Kidney capillary endothelial cell (primary cell): ENCODE measurements around the gene C22orf23.
A peak's percentile ranks its signal among the peaks of the same experiment; 100 is the strongest.
"Not testable (repeated sequence)": the region's sequence is repeated elsewhere in the genome, so short reads cannot be mapped to it uniquely, and the experiment has no call there.

ENCODE experiments used
- DNase-seq: peaks from one replicate; pipeline ENCODE4 v3.0.0-alpha.2; 2018; ENCODE audit warnings: low spot score

C22orf23 gene

DNA sequence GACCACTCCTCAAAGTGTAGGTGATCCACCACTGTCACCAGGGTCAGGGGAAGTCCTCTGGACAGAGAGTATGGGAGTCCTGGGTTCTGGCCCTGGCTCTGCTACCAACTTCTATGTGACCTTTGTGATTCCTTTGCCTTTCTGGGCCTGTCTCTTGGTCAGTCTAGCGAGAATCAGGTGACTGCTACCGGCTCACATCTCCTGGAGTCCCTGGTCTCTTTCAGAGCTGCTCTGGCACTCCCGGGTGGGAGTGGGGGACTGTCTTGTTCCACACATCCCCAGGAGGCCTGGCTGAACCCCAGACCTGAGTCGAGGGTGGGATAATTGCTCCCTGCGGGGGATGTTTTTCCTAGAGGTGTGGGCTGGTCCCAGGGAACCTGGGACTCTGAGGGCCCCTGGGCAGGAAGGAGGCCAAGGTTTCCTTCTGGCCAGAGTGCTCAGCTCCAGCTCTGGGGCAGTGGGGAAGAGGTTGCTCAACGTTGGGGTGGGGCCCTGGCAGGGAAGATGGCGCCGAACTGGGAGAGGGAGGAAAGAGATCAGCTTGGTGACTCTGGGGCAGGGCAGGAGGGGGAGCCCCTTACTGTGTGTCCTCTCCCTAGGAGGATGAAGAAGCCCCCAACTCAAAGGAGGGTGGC, 28.9 kb upstream of the C22orf23 start:
- DNase-seq, result no peak

GRCh38 chr22:37981282-37982011, 28.0 kb upstream of the C22orf23 start:
- no peak for DNase-seq

- no peak for DNase-seq
These were observed 26.4 kb upstream of the C22orf23 start for GRCh38 chr22:37979782-37980181.

DNA sequence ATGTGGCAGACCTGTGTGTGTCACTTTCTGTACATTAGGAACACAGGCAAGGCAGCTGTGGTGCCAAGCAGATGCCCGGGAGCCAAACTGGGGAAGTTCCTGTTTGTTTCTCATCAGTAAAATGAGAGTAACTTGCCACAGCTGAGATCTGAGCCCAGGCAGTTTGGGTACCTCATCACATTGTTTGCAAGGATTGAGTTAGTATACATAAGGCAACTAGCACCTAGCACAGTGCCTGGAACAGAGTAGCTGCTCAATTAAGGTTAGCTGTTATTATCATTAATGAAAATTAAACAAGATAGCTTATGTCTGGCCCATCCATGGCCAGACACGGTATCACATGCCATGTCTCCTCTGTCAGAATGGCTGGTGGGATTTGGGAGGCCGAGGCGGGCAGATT, 23.1 kb upstream of the C22orf23 start:
- DNase-seq, result no peak

DNA sequence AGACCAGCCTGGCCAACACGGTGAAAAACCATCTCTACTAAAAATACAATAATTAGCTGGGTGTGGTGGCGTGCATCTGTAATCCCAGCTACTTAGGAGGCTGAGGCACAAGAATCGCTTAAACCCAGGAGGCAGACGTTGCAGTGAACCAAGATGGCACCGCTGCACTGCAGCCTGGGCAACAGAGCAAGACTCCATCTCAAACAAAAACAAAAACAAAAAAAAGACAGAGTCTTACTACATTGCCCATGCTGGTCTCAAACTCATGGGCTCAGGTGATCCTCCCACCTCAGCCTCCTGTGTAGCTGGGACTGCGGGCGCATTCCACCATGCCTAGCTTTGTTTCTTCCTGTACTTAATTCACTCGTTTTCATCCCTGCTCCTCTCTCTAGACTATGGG, 22.6 kb upstream of the C22orf23 start:
- DNase-seq, result not testable (repeated sequence)

- no peak for DNase-seq
These were observed 21.8 kb upstream of the C22orf23 start for GRCh38 chr22:37975153-37975552.

- no peak for DNase-seq
These were observed 20.1 kb upstream of the C22orf23 start for GRCh38 chr22:37973271-37974170.

DNA sequence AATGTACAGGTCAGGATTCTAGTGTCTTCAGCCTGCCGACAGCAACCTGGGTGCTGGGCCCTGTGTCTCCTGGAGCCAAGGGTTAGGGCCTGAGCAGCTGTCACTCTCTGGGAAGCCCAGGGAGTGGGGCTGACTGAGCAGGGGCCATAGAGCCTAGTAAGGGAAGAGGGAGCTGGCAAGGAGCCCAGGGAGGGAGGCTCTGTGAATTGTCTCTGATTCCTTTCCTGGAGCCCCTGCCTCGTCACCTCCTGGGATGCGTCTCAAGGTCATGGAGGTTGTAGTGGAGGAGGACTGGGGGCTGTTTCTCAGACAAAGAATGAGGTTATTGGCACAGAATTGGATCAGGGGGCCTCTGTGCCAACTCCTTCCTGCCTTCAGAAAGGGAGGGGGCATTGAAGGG, 19.1 kb upstream of the C22orf23 start:
- DNase-seq, result peak; percentile 42

- DNase-seq, result no peak
These were observed 18.4 kb upstream of the C22orf23 start for GRCh38 chr22:37971475-37972434.

GRCh38 chr22:37970864-37971263, 17.5 kb upstream of the C22orf23 start:
- no peak for DNase-seq

DNA sequence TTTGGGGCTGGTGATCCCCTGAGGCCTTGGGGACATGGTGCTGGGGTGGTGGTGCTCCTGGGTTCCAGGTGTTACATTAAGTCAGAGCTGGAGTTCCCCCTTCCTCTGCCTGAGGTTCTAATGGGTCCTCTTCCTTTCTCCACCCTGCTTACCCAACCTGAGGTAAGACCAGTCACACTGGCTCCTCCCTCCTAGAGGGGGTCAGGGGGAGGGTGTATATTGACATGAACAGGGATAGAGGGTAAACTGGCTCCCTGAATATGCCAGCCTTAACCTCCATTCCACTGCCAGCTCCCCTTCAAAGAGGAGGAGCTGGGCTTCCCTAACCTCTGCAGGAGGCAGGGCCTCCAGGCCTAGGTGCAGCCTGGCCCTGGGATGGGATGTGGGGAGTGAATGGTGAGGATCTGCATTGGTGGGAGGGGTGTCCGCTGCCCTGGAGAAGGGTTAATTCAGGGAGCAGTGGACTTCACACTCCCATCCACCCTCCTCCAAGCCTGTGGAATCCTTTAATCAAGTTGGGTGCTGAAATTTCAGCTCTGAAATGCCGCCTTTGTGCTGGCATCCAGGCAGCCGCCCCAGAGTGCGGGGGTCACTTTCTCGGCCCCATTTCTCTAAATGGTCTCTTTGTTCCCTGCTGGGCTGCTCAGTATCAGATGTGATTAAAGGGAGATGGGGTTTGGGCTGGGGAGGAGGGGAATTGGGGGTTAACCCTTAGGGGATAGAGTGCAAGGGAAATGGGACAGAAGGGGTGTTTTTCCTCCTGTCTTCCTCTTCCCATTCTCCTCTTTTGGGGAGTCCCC, 15.3 kb upstream of the C22orf23 start:
- no peak for DNase-seq

GRCh38 chr22:37967637-37968451, 14.4 kb upstream of the C22orf23 start:
- no peak for DNase-seq

GRCh38 chr22:37967147-37967546, 13.7 kb upstream of the C22orf23 start:
- no peak for DNase-seq

- DNase-seq, result no peak
These were observed 12.7 kb upstream of the C22orf23 start for GRCh38 chr22:37965940-37966664.

GRCh38 chr22:37961062-37961461, 7.7 kb upstream of the C22orf23 start:
- DNase-seq, result no peak

DNA sequence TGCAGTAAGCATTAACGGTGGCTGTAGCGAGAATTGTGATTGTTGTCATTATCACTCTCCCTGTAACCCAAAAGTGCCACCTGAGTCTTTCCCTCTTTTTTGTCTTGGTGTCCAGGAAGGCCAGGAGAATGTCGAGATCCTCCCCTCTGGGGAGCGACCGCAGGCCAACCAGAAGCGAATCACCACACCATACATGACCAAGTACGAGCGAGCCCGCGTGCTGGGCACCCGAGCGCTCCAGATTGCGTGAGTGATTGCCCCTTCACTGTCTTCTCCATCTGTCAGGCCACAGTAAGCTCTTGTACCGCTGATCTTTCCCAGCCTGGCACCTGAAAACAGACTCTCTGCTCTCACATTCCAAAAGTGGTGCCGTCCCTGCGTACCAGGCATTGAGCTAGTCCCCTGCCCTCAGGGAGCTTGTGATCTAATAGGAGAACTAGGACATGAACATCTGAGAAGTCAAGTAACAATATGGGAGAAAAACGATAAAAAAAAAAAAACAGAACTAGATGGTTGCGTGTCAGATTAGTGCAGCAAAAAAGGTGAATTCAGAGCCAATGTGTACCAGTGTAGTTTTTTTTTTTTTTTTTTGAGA, 5.9 kb upstream of the C22orf23 start:
- DNase-seq, result no peak

DNA sequence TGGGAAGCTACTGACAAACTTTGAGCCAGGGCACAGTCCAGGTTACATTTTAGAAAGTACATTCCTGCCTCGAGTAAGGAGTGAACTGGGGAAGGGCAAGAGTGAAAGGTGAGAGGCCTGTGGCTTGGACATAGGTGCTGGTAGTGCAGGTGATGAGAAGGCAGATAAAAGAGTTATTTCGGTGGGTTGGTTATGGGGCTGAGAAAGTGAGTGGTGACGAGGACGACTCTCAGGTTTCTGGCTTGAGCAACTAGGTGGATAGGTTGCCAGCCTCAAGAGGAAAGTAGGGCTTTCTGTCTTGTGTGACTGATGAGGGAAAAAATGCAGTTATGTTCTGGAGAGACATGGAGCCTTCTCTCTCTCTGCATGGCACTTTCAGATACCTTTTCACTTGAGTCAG, 3.8 kb upstream of the C22orf23 start:
- no peak for DNase-seq

GRCh38 chr22:37955825-37956397, 2.5 kb upstream of the C22orf23 start:
- not testable (repeated sequence) for DNase-seq
